ENCODE data around the gene DIS3L2.

GRCh38 chr2:232276733-232277313, 315.3 kb downstream of the DIS3L2 start:
- TF ChIP-seq ZNF70 (CRISPR knock-in tag; IDR thresholded peaks at IDR 0.05) (no peak), ZFP3 (CRISPR knock-in tag; IDR thresholded peaks at IDR 0.05) (no peak), ZNF8 (CRISPR knock-in tag; IDR thresholded peaks at IDR 0.05) (no peak), OSR1 (CRISPR knock-in tag; IDR thresholded peaks at IDR 0.05) (no peak), CREB5 (CRISPR knock-in tag; IDR thresholded peaks at IDR 0.05; ENCODE audit: low read depth) (no peak), PATZ1 (CRISPR knock-in tag; IDR thresholded peaks at IDR 0.05; ENCODE audit: borderline replicate concordance) (no peak)

Measured in SK-N-SH treated with all-trans-retinoic acid at 6 μM for 48 hours (cell line).